ENCODE measurements around the gene PHC2. TPM values are rescaled to one million over a fixed set of nuclear protein-coding genes. Genes with fewer than 3 reads are reported as not detected.
A peak's percentile ranks its signal among the peaks of the same experiment; 100 is the strongest.

The PHC2 gene
- total RNA-seq, 1 donor from 2014 or later: 93.1 TPM

DNA sequence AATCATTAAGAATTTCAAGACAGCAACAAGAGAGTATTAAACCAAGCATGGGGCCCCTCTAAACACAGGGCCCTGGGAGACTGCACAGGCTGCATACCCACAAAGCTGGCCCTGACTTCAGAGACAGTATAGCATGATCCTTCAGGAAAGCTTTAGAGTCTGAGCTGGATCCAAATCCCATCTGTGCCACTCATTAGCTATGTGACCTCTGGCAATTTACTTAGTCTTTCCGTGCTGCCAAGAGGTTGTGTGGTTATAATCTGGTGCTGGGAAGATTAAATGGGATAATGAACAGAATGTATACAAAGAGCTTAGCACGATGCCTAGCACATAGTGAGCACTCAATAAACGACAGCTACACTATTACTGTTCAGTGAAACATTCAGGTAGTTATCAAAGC is 4.0 kb downstream of the PHC2 start:
- no peak for DNase-seq (ENCODE audit: low read depth)

DNA sequence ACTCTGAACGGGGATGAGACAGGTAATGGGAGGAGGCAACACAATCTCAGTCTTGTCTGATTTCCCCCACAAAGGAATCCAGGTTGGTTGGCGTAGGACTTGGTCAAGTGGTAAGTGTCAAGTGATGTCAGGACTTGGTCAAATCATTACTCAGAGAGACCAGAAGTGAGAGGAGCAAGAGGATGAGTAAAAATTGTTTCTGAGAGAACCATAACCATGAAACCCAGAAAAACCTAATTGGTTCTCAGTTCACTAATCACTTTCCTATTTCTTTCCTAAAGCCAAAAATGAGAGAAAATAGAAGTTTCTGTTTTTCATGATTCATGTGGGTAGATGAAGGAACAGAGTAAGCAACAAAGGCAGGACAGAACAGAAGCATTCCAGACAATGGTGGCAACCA is 5.0 kb downstream of the PHC2 start:
- DNase-seq (ENCODE audit: low read depth): no peak

DNA sequence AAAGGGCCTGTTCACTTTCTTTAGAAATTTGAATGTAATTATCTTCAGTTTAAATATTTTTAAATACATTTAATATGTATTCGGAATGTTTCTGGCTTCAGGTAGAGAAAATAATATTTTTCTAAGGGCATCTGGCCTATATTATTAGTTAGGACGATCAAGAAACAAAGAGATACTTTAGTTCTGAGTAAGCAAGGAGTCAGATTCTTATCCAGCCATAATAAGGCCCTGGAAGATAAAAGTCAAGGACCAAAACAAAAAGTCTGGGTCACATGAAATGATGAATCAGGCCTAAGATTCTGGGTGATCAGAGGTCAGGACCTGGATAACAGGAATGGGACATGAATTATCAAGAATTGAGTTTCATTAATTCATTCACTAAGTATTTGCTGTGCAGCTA is 6.3 kb downstream of the PHC2 start:
- DNase-seq (ENCODE audit: low read depth): no peak

DNA sequence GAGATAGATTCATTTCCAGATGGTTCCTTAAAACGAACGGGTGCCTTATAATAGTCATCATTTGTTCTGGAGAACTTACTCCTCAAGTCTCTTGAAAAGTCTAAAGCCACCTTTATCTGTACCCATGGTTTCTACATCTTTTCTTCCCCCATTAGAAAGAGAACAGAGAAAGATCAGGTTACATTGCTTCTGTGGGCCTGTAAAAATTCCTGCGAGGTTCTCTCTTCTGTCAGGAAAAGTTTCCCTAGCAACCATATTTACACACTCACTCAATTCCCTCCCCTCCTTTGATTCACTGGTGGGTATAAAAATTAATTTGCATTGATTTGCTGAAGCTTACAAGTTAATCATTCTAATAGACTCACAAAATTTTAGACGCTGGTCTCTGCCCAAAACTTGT is 6.7 kb downstream of the PHC2 start:
- DNase-seq (ENCODE audit: low read depth): peak; percentile 58

DNA sequence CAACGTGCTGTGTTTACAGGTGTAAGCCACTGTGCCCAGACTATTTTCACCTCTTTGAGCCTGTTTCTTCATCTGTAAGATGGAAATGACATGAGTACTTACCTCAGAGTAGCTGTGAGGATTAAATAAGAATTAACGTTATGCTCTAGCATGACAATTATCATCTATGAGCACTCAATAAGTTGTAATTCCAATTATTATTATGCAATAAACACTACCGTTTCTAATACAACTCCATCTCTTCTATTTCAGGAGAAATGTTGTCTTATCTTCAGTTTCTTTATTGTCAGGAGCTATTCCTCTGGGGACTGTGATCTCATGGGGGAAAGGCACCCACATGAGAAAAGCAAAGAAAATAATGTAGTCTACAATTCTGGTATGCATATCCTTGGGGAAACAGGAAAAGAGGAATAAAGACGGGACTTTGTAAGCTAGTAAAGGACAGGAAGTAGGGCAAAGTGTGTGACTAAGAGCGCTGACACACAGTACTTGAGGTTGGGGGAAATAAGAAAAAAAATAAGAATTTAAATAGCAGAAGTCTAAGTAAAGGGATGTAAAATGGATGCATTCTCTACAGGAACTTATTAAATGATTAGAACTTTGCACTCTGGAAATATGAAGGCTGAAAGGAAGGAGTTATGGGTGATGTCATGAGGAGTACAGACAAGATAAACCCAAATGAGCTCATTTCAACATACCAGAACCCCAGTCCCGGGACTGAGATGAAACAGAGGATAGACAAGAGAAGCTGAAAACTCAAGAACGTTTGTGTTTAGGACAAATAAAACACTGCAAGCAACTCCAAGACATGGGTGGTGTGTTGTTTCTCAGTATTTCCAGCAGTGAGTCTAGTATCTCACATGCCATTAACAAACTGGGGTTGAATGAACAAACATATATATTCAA is 9.8 kb downstream of the PHC2 start:
- no peak for DNase-seq (ENCODE audit: low read depth)

DNA sequence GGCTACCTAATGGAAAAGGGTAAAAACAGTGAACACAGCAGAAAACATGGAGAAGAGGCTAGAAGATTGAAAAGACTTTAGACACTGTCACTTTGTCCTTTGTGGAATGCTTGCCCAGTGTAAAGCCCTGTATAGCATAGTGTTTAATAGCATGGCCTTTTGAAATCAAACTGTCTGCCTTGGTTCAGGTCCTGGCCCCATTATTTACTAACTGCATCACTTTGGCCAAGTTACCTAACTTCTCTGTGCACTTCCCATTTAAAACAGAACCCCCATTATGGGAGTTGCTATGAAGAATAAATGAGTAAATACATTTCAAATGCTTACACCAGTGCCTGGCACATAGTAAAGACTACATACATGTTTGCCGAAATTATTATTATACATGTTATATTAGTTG is 12.1 kb downstream of the PHC2 start:
- DNase-seq (ENCODE audit: low read depth): no peak

DNA sequence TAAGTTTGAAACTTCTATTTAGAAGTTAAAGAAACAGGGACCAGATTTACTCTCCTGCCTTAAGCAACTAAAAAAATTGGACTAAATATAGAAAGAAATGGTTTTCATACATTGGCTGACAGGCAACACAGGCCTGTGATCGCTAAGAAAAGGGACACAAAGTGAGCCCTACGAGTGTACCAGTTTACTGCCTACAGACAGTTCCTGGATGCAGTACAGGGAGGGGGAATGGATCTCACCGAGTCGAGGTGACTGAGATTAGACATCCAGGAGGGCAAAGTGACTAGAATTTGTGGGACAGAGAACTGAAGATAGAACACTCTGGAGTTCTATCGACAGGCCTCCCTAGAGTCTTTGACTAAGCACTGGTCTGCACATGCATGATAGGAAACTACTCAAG is 16.0 kb downstream of the PHC2 start:
- DNase-seq (ENCODE audit: low read depth): no peak

DNA sequence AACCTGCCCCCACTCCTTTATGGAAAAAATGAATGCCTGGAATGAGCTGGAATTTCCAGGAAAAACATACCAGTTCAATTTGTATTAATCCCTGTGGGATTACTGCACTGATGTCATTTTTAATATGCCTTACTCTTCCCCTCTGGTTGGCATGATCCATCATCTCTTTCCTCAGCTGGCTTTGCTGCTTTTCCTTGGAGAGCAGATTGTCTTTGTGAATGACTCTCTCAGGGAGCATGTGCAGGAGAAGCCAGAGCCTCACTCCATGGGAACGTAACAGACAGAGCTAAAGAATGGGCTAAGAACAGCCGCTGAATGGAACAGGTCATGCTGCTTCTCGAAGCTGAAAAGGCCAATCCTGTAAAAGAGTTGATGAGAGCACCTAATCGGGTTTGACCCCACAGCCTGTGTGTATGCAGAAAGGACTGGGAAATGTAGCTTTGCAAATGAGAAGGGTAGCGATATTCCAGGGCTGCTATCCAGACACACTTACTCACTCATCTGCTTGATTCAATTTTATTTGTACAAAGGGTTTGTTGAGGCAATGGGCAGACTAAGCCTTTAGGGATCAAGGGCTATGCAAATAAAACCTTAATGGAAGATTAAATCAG is 20.7 kb downstream of the PHC2 start:
- peak; percentile 88 for DNase-seq (ENCODE audit: low read depth)

DNA sequence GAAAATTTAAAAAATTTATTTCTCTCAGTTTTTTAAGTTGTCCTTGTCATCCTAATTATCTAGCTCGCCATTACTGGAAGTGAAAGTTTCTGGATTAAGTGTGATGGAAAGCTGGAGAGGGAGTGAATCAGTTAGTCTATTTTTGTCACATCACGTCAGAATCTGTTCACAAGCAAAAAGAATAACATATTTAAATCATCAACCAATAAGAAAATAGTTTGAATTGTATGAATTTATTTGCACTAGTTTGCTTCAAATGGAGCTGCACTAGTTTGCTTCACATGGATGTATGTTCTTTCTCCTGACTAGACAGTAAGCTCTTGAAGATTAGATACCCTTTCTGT is 22.8 kb downstream of the PHC2 start:
- DNase-seq (ENCODE audit: low read depth): peak; percentile 72

DNA sequence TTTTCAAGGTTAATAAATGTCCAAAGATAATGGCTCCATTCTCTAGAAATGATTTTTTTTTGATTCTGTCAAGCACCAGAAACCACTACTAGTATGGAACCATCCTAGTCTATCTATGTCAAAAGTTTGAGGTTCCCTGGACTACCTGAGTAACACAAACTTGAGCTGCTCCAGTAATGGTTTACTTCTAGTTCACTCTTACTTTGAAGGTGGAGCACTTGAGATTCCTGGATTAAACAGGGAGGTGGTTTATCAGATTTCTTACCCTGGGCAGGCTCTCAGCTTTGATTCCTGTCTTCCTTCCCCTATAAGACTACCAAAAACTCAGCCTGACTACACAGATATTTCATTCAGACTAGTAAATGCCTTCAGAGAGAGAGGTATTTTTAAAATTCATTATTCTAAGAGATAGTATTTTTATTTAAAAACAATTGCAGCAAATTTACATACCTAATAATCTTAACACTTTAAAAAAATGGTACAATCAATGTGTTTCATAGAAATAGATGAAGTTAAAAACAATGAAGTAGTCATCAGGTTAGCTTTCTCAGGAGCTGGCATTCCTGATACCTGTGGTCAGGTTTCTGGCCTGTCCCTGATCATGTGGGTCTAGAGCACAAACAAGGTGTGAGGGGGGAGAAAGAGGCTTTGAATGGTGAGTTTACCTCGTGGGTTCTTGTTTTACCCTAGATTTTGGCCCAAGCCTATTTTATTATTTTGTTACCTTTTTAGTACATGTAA is 23.4 kb downstream of the PHC2 start:
- no peak for DNase-seq (ENCODE audit: low read depth)

DNA sequence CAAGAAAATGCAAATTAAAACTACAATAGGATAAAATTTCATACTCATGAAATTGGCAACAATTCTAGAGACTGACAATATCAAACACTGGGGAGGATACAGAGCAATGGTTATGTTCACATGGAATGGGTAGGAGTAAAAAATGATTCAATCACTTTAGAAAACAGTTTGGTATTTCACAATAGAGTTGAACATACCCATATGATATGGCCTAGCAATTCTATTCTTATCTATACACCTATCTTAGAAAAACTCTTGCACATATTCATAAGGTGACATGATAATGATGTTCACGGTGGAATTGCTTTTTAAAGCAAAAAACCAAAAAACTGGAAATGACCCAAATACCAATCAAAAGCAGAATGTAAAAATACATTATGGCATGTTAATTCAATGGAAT is 28.7 kb downstream of the PHC2 start:
- no peak for DNase-seq (ENCODE audit: low read depth)

DNA sequence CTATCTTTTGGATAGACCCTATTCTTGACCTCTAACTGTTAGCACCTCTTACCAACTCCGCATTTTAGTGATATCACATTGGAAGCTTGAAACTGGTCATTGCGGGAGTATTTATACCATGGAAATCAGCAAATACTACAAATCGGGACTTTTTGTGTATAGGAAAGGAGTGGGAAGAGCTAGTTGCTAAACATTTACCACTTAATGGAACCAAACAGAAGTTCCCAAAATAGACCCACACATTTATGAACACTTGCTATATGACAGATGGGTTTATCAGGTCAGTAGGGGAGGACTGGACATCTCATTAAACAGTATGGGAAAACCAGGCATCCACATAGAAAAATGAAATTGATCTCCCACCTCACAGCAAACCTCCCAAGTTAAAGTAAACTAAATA is 29.4 kb downstream of the PHC2 start:
- DNase-seq (ENCODE audit: low read depth): no peak

DNA sequence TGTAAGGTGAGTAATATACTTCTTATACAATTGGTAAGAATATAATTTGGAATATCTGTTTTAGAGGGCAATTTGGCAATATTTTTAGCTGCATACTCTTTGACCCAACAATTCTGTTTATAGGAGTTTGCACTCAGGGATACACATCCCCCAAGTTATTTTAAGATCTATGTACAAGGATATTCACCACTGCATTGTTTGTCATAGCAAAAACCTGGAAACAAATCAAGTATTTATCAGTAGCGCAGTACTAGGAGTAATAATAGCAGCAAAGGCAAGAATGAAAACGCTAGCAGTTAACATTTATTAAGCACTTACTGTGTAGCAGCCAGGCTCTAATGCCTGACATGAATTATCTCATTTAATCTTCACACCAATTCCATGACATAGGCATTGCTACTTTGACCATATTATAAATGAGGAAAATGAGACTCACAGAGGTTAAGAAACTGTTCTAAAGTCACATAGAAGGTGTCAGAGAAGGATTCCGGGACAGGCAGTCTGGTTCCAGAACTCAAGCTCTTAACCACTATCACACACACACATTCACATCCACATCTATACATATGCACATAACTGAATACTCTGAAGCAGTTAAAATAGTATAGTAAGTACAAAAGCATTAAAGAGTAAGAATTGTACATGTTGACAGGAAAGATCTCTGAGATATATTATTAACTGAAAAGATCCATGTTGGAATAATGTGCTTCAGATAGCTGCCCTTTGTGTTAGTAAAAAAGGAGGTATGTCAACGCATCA is 30.6 kb downstream of the PHC2 start:
- DNase-seq (ENCODE audit: low read depth): peak; percentile 55

DNA sequence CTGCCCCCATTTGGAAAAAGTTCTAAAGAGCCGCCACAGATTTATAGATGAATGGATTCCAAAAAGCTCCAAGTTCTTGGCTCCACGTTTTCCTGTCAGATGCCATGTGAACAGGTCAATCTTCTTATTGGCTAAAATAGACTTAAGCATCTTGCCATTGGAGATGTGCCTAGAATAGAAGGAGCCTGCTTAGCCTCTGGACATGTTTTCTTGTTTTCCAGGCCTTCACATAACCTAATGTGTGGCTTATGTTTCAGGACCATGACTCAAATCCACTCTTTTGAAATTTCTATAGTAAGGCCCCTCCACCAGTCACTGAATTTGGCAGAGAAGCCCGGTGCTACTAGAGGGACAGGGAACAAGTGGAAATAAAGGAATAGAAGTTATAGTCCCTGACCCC is 31.5 kb downstream of the PHC2 start:
- DNase-seq (ENCODE audit: low read depth): no peak

DNA sequence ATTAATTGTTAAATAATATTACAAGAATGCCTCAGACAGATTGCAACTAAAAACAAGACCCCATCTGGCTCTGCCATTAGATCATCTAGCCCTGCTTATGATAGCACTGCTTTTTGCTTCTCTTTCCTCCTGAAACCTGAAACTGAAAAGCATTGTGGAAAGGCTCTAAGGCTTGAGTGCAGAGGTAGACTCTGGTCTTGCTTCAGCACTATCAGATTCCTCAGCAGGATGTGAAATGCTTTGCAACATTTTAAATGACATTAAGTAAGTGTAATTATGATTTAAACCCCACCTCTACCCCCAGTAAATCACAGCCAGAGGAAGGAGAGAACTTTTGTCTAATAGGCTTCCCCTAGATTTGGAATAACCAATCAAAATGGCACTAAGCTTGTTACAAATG is 32.9 kb downstream of the PHC2 start:
- no peak for DNase-seq (ENCODE audit: low read depth)

DNA sequence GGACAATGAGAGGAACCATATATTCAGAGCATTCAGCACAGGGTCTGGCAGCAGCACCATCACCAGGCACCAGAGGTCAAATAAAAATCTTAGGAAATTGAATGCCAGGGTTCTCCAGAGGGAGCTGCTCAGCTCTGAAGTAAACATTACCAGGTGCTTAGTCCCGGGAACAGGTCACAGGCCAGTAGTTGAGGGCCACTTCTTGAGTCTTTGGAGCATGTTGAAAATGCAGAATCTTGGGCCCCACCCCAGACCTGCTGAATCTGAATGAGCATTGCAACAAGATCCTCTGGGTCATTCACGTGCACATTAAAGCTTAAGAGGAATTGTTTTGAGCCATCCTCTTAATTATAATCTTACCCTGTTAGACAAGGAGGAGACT is 33.8 kb downstream of the PHC2 start:
- no peak for DNase-seq (ENCODE audit: low read depth)

DNA sequence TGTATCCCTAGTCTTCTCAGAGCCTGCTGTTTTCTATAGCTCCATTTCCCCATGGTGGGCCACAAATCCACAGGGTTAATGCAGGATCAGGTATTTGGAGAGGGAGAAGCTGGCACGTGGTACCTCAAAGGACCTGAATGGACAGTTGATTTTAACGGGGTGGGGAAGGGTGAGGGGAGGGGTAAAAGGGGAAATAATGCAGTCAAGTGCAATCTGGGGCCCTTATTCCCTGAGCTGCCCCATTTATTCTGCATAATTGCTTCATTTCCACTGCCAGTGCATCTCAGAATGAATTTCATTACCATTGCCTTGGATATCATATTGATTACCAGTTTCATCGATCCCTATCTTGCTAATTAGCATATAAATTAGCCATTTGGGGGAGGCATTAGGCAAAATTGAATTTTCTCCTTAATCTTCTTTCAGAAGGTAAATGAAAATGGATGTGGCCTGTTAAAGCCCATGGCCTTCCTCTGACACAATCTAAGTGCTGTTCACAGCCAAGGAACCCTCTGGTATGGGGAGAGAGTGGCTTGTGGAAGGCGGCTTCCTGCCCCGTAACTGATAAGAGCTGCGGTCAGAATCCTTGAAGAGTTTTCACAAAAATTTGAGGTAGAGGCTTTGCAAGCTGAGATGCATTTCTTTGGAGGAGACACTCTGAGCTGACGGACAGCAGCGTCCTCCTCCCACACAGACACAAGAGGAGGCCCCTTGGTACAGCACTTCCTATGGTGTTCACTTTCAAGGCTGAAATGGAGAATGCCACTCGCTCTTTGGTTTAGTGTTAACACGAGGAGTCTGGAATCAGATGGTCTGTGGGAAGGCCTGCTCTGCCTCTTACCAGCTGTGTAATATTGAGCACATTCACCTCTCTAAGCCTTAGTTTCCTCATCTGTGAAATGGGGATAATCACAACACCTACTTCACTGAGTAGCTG is 34.4 kb downstream of the PHC2 start:
- no peak for DNase-seq (ENCODE audit: low read depth)

DNA sequence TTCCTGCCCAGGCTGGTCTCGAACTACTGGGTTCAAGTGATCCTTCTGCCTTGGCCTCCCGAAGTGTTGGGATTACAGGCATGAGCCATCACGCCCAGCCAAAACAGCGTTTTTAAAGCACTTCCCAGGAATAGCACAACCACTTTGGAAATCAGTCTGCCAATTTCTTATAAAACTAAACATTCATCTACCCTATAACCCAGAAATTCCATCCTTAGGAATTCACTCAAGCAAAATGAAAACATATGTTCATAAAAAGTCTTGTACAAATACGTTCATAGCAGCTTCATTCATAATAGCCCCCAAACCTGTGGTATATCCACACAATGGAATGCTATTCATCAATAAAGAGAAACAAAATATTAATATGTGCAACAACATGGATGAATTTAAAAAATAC is 36.1 kb downstream of the PHC2 start:
- no peak for DNase-seq (ENCODE audit: low read depth)

DNA sequence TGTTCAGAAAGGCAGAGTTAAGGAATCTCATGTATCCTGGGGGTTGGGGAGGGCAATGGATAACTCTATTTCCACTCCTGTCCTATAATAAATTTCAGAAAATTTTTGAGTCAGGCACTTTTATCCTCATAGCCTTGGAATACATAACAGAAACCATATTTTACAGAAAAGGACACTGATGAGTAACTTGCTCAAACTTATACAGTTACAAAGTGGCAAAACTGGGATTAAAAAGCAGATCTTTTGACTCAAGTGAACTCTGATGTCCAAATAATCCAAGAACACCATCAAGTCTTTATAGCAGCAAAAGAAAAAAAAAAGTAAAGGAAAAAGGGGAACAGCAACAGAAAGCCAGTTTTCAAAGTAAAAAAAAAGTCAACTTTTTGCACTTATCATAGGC is 36.9 kb downstream of the PHC2 start:
- DNase-seq (ENCODE audit: low read depth): no peak

DNA sequence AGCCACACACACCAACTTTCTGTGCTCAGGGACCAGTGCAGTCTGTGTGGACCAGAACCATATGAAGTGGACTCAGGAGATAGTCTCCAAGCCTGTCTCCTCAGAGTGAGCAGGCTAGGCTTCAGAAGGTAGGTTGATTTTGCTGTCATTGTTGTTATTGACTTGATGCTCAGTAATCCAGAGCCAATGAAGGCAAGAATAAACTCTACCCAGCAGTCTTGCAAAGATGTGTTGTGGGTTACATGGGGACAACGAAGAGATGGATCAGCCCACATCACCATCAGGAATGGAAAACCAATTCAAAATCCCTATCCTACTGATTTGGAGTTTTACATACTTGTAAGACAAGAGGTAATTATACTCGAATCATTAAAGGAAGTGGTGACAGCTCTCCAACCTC is 37.4 kb downstream of the PHC2 start:
- peak; percentile 56 for DNase-seq (ENCODE audit: low read depth)

DNA sequence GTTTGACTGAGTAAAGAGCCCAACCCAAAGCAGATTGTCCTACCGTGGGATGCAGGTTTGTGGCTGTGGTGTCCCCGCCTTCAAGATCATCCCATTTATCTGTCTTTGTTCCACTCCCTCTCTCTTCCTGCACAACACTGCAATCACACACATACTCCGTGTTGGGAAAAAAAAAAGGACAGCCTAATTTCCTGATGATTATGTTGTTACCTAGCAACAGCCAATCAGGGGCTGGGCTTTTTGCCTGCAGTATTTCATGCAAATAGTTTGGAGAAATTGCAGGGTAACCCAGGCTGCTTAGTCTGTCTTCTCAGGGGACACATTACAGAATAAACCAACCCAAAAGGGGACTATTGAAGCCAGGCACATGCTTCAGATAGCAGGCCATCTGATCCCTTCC is 38.3 kb downstream of the PHC2 start:
- DNase-seq (ENCODE audit: low read depth): peak; percentile 46

Data from myocyte (in vitro differentiated cells).